ENCODE measurements around the gene MOB2.
"Not testable (repeated sequence)": the region's sequence is repeated elsewhere in the genome, so short reads cannot be mapped to it uniquely, and the experiment has no call there.

The MOB2 gene

DNA sequence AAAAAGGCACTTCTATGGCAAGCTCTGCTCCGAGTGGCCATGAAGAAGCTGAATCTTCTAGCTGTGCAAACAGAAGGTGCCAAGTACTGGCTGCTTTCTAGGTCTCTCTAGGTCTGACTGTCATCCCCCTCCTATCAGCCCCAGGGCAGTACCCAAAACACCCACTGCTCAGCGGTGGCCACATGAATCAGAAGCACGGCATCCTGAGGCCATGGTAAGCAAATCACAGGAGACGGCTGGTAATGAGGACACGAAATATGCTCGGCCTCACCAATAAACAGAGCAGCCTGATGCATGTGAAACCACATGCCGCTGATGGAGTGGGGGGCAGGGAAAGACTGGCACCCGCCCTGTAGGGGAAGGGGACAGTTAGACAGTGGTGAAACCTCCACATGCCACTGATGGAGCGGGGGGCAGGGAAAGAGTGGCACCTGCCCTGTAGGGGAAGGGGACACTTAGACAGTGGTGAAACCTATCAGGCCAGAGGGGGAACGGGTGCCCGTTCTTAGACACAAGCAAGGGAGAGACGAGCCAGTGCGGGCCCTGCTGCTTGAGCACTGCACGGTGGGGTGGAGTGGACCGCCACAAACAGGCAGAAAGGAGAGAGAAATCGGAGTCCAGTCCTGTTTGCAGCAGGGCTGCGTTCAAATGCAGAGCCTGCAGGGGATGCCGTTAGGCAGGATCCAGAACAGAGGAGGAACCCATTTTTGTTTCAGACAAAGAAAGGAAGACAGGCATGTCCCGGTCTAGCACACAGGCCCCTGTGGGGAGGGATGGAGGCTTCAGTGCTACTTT, 29.9 kb upstream of the MOB2 start:
- Histone ChIP-seq H3K4me1 (peaks cover 70 to 97% (median 96%) of the 10 kb centered on the region in 10 experiments), H3K4me2 (peak overlapping the region; percentile 43 to 94 (median 67)), H3K4me3 (no peak overlapping the region), H4K20me1 (peaks cover 96 to 97% (median 97%) of the 10 kb centered on the region in 11 experiments), H3K27ac (peak overlapping the region in 2 of 11 experiments; percentile 14 to 17; a peak in 1 of 22 replicates), H3K27me3 (0 out of 22 replicates have a peak, but pooled peaks cover 0 to 4% (median 0%) of the 10 kb centered on the region in 11 experiments), H3K9me3 (replicated peaks in 1 of 11) (no peaks in the 10 kb centered on the region), H3K36me3 (peaks cover 0 to 19% (median 0%) of the 10 kb centered on the region in 11 experiments; a peak in 1 of 22 replicates), H3K9ac (peak overlapping the region in 6 of 11 experiments; percentile 3 to 61 (median 29); a peak in 5 of 22 replicates)
- no peak for TF ChIP-seq Cebpa-rat (IDR thresholded peaks at IDR 0.05)

DNA sequence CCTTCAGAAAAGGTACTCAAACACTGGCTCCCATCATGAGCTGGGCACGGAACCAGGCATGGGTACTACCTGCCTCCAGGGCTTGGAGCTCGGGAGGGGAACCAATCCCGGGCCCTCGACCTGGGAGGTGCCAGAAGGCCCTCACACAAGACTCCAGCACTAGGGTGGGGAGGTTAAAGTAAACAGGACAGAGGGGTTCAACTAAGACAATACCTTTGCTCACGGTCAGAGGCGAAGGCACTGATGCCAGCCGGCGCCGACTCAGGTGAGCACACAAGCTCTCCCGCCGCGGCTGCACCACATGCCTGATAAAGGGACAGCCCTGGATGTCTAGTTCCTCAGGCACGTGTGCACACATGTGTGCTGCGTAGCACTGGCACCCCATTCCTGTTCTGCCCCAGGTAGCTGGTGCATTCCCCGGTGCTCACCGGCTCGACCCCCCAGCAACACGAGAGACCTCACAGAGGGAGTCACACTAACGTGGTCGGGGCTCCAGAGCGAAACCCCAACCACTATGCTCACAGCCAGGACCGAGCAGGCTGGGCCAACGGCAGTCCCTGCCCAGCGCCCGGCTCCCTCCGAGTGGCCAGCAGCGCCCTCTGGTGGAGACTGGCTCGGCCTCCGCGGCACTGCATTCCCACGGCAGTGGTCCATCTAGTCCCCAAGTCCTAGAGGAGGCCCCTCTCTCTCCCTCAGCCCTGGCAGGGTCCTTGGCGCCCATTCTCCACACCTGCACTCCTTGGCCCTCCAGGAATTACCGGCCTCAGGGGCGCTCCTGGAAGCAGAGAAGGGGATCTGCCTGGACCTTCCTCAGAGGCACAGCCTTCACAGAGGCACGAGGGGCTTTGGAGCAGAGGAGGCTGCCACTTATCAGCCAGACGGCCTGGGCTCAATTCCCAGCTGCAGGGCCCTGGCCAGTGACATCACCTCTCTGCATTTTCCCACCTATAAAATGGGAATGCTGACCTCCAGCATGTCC, 28.8 kb upstream of the MOB2 start:
- Histone ChIP-seq H4K20me1 (peaks cover 95 to 97% (median 97%) of the 10 kb centered on the region in 11 experiments), H3K27ac (peak overlapping the region in 2 of 11 experiments; percentile 22 to 31; a peak in 2 of 22 replicates), H3K4me1 (peaks cover 68 to 97% (median 95%) of the 10 kb centered on the region in 10 experiments), H3K36me3 (peaks cover 0 to 19% (median 0%) of the 10 kb centered on the region in 11 experiments; a peak in 1 of 22 replicates), H3K9me3 (replicated peaks in 1 of 11) (no peaks in the 10 kb centered on the region), H3K4me3 (no peak overlapping the region), H3K9ac (peak overlapping the region in 6 of 11 experiments; percentile 3 to 61 (median 36); a peak in 10 of 22 replicates), H3K4me2 (peak overlapping the region; percentile 43 to 94 (median 67); a peak in 21 of 22 replicates), H3K27me3 (0 out of 22 replicates have a peak, but pooled peaks cover 0 to 2% (median 0%) of the 10 kb centered on the region in 11 experiments)
- no peak for TF ChIP-seq Cebpa-rat (IDR thresholded peaks at IDR 0.05)

DNA sequence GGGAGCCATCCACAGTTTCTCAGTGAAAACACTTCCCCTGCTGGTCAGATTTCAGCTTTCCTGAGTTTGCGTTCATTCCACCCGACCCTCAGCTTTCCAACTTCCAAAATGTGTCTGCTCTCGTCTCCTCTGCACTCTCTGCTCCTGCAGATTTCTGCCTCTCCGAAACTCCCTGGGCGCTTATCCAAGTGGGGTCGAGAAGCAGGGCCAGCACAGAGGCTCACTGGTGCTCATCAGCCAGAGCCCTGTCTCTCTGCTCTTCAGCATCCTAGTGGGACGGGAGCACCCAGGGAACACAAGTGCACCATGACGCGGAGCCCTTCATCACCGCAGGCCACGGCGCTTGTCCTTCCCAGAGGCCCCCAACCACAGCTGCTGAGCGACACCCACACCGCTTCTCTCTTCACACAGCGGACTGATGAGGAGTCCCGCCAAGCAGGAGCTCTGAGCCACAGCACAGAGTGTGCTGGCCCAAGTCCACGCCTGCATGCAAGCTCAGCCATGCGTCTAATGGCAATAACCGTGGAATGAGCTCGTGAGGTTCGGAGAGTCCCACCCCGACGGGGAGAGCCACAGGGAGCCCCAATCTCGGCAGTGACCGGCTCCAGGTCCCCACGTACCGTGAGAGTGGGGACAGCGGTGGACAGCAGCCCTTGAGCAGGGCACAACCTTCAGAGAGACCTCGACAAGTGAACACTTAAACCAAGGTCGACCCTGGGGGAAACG, 27.9 kb upstream of the MOB2 start:
- H3K9ac ChIP-seq: peak overlapping the region in 6 of 11 experiments; percentile 9 to 61 (median 33); a peak in 8 of 22 replicates
- peaks cover 63 to 94% (median 90%) of the 10 kb centered on the region in 10 experiments for H3K4me1 ChIP-seq
- H3K27me3 ChIP-seq: no peaks in the 10 kb centered on the region
- peaks cover 92 to 97% (median 96%) of the 10 kb centered on the region in 11 experiments for H4K20me1 ChIP-seq
- H3K9me3 ChIP-seq (replicated peaks in 1 of 11): no peaks in the 10 kb centered on the region
- peaks cover 0 to 18% (median 0%) of the 10 kb centered on the region in 11 experiments; a peak in 1 of 22 replicates for H3K36me3 ChIP-seq
- peak overlapping the region in 2 of 11 experiments; percentile 41 to 45; a peak in 3 of 22 replicates for H3K27ac ChIP-seq
- peak overlapping the region; percentile 7 to 94 (median 67); a peak in 20 of 22 replicates for H3K4me2 ChIP-seq
- TF ChIP-seq Cebpa-rat (IDR thresholded peaks at IDR 0.05): no peak
- no peak overlapping the region for H3K4me3 ChIP-seq

DNA sequence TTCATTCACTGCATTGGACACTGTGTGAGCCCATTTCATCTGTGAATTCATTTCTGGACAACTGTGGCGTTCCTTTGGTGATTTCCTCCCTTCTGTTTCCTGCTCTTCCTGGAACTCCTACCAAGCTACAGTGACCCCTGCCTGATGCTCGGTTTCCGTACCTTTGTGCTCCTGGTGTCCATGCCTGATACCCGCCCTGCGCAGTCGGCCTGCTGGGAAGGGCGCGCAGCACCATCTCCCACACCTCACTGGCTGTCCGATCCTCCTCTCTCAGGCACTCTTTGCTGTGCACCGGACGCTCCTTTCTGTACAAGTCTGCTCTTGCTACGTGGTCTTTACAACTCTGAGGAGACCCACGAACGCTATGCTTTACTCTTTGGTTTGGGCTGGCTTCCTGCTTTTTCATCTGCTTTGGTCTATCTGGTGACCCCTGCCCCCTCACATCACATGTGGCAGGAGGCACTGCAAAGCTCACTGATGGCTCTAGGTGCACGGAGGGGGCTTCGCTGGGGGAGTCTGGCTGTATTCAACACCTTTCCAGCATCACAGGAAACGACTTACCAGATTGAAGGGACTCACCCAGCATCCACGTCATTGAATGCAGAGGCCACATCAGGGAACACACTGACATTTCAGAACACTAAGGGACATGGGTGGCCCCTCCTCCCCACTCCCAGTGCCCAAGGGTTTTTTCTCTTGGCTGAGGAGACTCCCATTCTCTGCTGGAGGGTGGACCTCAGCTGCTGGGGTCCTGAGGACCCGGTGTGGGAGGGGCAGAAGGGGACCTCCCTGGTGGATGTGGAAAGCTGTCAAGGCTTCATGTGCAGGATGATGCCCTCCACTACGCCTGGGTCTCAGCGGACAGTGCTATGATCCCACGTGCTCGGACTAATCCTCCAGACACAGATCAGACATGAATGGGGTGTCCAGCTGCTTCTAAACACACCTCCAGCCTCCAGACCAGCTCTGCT, 27.0 kb upstream of the MOB2 start:
- peaks cover 66 to 94% (median 90%) of the 10 kb centered on the region in 10 experiments for H3K4me1 ChIP-seq
- TF ChIP-seq Cebpa-rat (IDR thresholded peaks at IDR 0.05): no peak
- peaks cover 92 to 97% (median 96%) of the 10 kb centered on the region in 11 experiments for H4K20me1 ChIP-seq
- no peaks in the 10 kb centered on the region for H3K9me3 ChIP-seq (replicated peaks in 1 of 11)
- H3K4me2 ChIP-seq: peak overlapping the region; percentile 19 to 94 (median 67); a peak in 21 of 22 replicates
- 0 out of 22 replicates have a peak, but pooled peaks cover 0 to 12% (median 0%) of the 10 kb centered on the region in 11 experiments for H3K36me3 ChIP-seq
- H3K27ac ChIP-seq: peak overlapping the region in 4 of 11 experiments; percentile 9 to 45 (median 32); a peak in 6 of 22 replicates
- peak overlapping the region in 9 of 11 experiments; percentile 3 to 61 (median 16); a peak in 7 of 22 replicates for H3K9ac ChIP-seq
- no peak overlapping the region for H3K4me3 ChIP-seq
- no peaks in the 10 kb centered on the region for H3K27me3 ChIP-seq

DNA sequence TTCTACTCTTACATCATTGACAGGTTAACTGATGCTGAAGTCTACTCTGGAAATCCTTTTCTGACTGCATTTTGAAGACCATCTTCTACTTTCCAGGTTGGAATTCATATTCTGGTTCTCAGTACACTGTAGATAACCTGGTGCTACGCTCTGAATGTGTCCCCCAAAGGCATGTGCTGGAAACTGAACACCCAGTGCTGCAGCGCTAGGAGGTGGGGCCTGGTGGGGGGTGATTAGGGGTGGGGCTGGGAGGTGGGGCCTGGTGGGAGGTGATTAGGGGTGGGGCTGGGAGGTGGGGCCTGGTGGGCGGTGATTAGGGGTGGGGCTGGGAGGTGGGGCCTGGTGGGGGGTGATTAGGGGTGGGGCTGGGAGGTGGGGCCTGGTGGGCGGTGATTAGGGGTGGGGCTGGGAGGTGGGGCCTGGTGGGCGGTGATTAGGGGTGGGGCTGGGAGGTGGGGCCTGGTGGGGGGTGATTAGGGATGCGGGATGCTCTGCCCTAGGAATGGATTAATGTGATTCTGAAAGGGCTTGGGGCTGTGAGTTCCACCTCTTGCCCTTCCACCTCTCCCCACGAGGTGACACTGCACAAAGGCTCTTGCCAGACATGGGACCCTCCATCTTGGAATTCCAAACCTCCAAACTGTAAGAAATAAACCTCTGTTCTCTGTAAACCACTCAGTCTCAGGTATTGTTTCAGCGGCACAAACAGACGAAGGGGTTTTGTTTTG, 26.1 kb upstream of the MOB2 start:
- H3K9me3 ChIP-seq (replicated peaks in 1 of 11); H3K4me3 ChIP-seq; H3K27me3 ChIP-seq: not testable (repeated sequence)
- Histone ChIP-seq H3K9ac (peak overlapping the region in 1 of 11 experiments; percentile 61; a peak in 1 of 22 replicates), H3K4me2 (peak overlapping the region; percentile 27 to 94 (median 67); a peak in 19 of 22 replicates), H3K27ac (peak overlapping the region in 2 of 11 experiments; percentile 18 to 41; a peak in 2 of 22 replicates), H3K36me3 (0 out of 22 replicates have a peak, but pooled peaks cover 0 to 12% (median 0%) of the 10 kb centered on the region in 11 experiments), H4K20me1 (peaks cover 92 to 97% (median 96%) of the 10 kb centered on the region in 11 experiments), H3K4me1 (peaks cover 75 to 94% (median 90%) of the 10 kb centered on the region in 10 experiments)

DNA sequence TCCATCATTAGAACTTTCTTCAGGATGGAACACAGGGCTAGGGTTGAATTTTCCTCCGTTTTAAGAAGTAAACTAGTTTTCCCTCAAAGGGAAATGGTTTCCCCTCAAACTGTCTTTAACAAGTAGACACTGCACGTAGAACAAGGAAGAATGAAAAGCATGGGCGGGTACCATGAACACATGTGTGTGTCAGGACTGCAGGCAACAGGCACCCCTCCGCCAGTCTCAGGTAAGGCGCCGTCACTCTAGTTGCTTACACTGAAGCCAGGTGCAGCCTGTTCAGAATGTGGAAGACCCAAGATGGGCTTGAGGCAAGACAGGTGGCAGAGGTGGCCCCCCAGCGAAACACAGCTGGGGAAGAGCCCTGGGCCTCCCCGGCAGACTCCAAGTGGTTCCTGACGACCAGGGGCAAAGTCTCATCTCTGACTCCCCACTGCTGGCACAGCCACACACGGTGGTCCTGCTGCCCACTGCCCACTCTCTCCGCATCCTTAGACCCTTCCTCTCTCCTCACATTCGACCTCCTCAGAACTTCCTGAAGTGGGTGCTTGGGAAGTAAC, 25.4 kb upstream of the MOB2 start:
- Histone ChIP-seq H3K27ac (peak overlapping the region in 1 of 11 experiments; percentile 18; a peak in 1 of 22 replicates), H3K9me3 (replicated peaks in 1 of 11) (no peaks in the 10 kb centered on the region), H4K20me1 (peaks cover 92 to 97% (median 96%) of the 10 kb centered on the region in 11 experiments), H3K4me2 (peak overlapping the region in 10 of 11 experiments; percentile 14 to 55 (median 40); a peak in 16 of 22 replicates), H3K36me3 (0 out of 22 replicates have a peak, but pooled peaks cover 0 to 12% (median 0%) of the 10 kb centered on the region in 11 experiments), H3K27me3 (no peaks in the 10 kb centered on the region), H3K9ac (peak overlapping the region in 1 of 11 experiments; percentile 14; a peak in 1 of 22 replicates), H3K4me3 (no peak overlapping the region), H3K4me1 (peaks cover 77 to 94% (median 90%) of the 10 kb centered on the region in 10 experiments)
- TF ChIP-seq Cebpa-rat (IDR thresholded peaks at IDR 0.05): no peak

All from BLaER1 treated with 17β-estradiol and CSF1 and Interleukin-3, amounts not matched to agents 10 nM and 100 nM (cell line).